NCI-H146 treated with DMSO at 0.1 percent for 48 hours (cell line): ENCODE data around the gene MEIS1.

Experiments
- DNase-seq: peaks from one replicate; lab custom pipeline; 2025; ENCODE audit not compliant: unreplicated experiment; lab: John Stamatoyannopoulos, UW

MEIS1 gene

DNA sequence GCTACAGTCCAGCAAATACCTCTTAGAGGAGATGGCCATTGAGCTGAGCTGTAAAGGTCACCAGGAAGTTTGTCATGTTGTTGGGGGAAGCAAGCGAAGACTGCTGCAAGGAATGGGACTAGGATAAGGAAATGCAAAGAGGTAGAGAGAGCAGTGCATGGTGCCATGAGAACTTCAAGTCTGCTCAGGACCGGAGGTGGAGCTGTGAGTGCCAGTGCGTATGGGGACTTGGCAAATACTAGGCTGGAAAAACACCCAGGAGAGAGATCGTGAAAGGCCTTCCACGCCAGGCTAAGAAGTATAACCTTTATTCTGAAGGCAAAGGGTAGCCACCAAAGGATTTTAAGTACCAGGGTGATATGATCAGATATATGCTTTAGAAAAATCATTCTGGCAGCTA is 71.3 kb downstream of the MEIS1 start:
- DNase-seq: no peak

DNA sequence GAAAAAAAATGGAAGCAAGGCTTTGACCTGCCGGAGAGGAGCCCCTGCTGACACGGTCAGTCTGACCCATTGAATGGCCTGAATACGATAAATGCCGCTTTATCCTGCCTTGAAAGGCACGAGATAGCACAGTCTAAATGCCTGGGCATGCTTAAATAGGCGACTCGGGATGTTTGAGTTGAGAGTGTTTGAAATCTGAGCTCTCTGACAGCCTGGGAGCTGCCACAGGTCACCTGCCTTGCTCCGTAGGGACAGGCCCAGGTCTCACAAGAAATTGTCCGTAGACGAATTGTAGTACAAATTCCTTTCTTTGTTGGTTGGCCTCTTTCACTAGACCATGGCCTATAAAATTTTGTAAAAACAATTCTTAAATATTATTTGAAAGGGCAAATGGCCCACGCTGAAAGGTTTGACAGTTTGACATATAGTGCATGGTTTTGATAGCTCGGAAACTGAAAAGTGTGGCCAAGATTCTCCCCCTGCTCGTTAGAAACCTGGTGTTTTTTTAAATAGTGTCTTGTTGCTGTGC is 72.8 kb downstream of the MEIS1 start:
- peak; percentile 80 for DNase-seq

- DNase-seq: no peak
Measured at GRCh38 chr2:66508484-66509071, 73.7 kb downstream of the MEIS1 start.

GRCh38 chr2:66509326-66509811 is 74.4 kb downstream of the MEIS1 start:
- no peak for DNase-seq

DNA sequence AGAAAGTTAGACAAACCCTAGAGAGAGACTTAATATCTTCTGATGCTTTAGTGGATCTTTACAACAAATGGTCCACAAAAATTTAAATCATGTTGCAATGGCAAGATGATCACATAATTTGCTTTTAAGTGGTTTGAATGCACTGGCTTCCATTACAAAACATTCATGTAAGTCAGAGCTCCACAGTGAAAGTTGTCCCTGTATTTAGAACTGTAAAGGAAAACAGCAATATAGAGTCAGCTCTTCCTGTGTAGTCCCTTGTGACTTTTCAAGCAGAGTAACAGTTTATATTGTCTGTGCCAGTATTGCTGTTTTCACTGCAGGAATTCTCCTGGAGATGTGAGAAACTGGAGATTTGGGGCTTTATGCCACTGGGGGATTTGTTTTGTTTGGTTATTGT is 77.7 kb downstream of the MEIS1 start:
- DNase-seq: no peak

- no peak for DNase-seq
Measured at GRCh38 chr2:66515743-66516142, 80.8 kb downstream of the MEIS1 start.

GRCh38 chr2:66516499-66516898 is 81.6 kb downstream of the MEIS1 start:
- no peak for DNase-seq

DNA sequence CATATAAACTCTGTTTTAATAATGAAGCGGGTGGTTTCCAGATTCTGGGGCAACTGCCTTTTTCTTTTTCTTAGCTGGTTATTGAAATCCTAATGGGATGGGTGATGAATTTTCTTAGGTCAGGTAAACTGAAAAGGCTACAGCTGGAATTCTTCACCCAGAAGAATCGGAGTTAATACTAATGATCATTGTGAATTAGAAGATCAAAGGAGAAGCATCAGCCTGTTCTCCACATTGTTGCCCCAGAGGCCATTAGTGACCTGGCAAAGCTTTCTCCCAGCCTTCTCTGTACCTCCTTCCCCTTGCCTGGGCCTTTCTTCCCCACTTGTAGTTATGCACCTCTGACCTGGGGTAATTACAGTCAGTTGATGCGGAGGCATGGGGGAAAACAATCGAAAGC is 82.8 kb downstream of the MEIS1 start:
- no peak for DNase-seq

DNA sequence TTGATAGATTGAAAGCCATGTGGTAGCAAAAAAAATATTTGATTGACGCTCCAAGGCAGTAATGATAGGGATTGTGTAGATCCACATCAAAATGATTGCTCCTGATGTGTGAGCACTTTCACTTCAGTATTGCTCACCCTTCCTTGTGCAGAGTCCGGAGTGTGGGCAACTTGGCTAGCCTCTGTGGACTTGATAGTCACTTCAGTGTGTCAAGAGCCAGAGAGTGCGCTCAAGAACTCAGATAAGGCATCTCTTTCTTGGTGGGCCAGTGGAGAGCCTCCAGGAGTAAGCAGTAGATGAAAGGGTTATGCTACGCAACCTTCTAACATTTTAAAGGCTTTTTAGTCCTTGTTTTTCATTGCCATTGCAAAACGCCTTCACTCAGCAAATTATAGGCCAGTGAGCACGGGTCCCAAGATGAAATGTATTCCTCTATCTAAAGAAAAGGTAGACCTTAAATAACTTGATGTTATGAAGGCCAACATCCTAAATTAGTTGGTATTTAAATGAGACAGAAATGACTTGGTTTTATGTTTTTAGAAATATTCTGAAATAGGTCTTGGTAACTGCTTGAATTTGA is 84.4 kb downstream of the MEIS1 start:
- no peak for DNase-seq

- DNase-seq: peak; percentile 85
Measured at GRCh38 chr2:66521291-66521922, 86.5 kb downstream of the MEIS1 start.

DNA sequence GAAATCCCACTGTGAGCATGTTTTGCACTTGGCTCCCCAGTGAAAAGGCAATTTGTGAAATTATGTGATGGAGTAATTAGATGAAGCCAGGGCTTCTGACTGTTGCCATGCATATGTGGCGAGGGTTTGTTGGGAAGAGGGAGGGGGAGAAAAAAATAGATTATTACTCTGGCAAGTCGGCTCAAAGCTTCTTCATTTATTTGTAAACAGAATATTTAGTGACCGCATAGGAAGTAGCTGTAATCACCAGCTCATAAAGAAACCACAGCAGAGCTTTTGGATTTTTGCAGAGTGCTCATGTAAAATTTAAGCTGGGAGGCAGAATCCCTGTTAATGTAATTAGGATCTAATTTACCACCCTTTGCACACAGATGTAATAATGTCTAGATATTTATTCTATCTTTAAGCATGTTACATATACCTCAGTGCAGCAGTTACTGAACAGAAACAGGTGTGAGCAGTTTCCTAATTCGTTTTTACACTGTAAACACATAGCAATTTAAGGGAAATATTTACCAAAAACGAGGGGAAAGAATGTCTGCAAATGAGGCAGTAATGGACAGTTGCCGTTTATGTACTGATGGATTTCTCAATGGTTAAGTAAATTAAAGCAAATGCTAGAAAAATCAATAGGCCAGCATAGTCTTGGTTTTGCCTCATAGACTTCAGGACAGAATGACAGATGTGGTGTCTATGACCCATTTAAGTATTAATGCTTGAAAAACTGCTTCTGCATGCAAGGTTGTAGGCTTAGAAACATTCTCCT is 87.9 kb downstream of the MEIS1 start:
- DNase-seq: peak; percentile 81

- DNase-seq: no peak
Measured at GRCh38 chr2:66523377-66523969, 88.5 kb downstream of the MEIS1 start.

DNA sequence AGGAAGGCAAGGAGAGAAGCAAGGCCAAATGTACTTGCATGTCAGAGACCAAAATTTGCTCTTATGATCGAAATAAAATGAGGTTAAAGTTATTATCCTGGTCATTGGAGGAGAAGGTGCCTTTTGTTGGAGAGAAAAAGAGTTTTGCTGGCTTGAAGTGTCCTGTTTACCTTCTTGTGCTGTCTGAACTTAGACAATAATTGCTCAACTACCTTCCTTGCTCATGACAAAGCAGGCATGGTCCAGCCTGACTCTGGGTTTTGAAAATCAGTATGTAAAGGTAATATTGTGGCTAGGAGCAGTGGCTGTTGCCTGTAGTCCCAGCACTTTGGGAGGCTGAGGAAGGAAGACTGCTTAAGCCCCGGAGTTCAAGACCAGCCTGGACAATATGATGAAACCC is 89.1 kb downstream of the MEIS1 start:
- no peak for DNase-seq

DNA sequence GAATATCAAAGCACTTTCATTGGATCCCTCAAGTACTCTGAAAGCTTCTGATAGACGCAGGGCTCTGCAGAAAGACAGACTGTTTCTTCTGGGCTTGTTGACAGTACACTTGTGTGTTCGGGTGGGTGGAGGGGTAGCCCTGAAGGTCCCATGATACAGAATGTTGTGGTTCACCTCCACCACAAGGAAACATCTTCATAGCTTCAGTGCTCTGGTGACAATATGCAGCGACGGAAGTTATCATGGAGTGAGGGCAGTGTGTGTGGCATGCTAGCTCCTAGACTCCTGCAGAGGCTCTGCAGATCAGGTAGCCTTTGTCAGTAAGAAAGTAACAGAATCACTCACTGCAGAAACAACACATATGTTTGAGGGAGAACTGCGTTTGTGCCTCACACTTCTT is 90.7 kb downstream of the MEIS1 start:
- no peak for DNase-seq

GRCh38 chr2:66526180-66526579 is 91.3 kb downstream of the MEIS1 start:
- no peak for DNase-seq

GRCh38 chr2:66528974-66529724 is 94.2 kb downstream of the MEIS1 start:
- DNase-seq: no peak

DNA sequence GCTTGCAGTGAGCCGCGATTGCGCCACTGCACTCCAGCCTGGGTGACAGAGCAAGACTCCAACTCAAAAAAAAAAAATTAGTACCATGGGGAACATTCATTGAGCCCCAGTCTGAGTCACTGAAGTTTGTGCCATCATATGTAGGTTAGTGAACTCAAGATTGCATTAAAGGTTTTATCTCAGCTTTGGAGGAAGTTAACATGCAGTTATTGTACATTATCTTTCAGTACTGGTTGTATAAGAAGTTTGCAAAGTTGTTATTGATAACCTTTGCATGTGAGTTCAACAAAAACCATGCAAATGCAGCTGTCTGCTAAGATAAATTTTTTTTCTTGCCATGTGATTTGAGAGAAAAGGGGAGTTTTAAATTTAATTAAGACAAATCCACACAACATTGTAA is 95.7 kb downstream of the MEIS1 start:
- no peak for DNase-seq

GRCh38 chr2:66531155-66531554 is 96.2 kb downstream of the MEIS1 start:
- no peak for DNase-seq

- DNase-seq: no peak
Measured at GRCh38 chr2:66531567-66531966, 96.6 kb downstream of the MEIS1 start.
